Measurements from ENCODE around the gene TMEM88. TPM values are rescaled to one million over a fixed set of nuclear protein-coding genes. Genes with fewer than 3 reads are reported as not detected.
A peak's percentile ranks its signal among the peaks of the same experiment; 100 is the strongest.

Gene TMEM88
- total and polyA plus RNA-seq, 4 donors, result 0.65 to 4.6 (median 3.7) TPM

- H3K4me3 ChIP-seq (ENCODE audit: low read depth in 1 of 3, low read length in 3 of 3), result no peak overlapping the region
- TF ChIP-seq ZBTB33 (IDR thresholded peaks at IDR 0.05) (no peak), TAF1 (conservative IDR thresholded peaks at IDR 0.05) (no peak), NR2F2 (IDR thresholded peaks at IDR 0.05) (no peak), FOXA1 (IDR thresholded peaks at IDR 0.05) (no peak)
- no peak overlapping the region for H3K9ac ChIP-seq (ENCODE audit: low read depth in 1 of 2, low read length in 2 of 2)
- DNase-seq (ENCODE audit: low spot score), result no peak
- no peak overlapping the region for H3K27ac ChIP-seq (ENCODE audit: low read depth in 1 of 2, low read length in 2 of 2)
- WGBS, result 92% methylated on average over 10 of the region's 10 CpGs
- no peaks in the 10 kb centered on the region for H3K9me3 ChIP-seq (ENCODE audit: control insufficient read depth in 4 of 4, low read length in 3 of 4)
- no peaks in the 10 kb centered on the region for H3K27me3 ChIP-seq (ENCODE audit: control insufficient read depth in 4 of 4, insufficient read depth in 4 of 4, low read length in 3 of 4)
- H3K4me1 ChIP-seq (ENCODE audit: control insufficient read depth in 4 of 4, insufficient read depth in 4 of 4, low read length in 3 of 4), result peaks cover 7 to 33% (median 21%) of the 10 kb centered on the region in 4 donors
- H3K36me3 ChIP-seq (ENCODE audit: control insufficient read depth in 4 of 4, insufficient read depth in 3 of 4, low read depth in 1 of 4, low read length in 3 of 4), result no peaks in the 10 kb centered on the region
Measured at GRCh38 chr17:7832431-7832830, 22.4 kb upstream of the TMEM88 start.

GRCh38 chr17:7833011-7833794, 21.7 kb upstream of the TMEM88 start:
- H3K4me3 ChIP-seq (ENCODE audit: low read depth in 1 of 3, low read length in 3 of 3), result peak overlapping the region in 1 of 3 donors; percentile 59
- no peaks in the 10 kb centered on the region for H3K27me3 ChIP-seq (ENCODE audit: control insufficient read depth in 4 of 4, insufficient read depth in 4 of 4, low read length in 3 of 4)
- peaks cover 7 to 38% (median 27%) of the 10 kb centered on the region in 4 donors for H3K4me1 ChIP-seq (ENCODE audit: control insufficient read depth in 4 of 4, insufficient read depth in 4 of 4, low read length in 3 of 4)
- TF ChIP-seq GABPA (IDR thresholded peaks at IDR 0.05 in 1 of 2, conservative IDR thresholded peaks at IDR 0.05 in 1 of 2) (no peak), FOXA2 (IDR thresholded peaks at IDR 0.05) (no peak), YY1 (IDR thresholded peaks at IDR 0.05) (no peak), JUND (IDR thresholded peaks at IDR 0.05) (no peak), ZBTB33 (IDR thresholded peaks at IDR 0.05) (no peak), EGR1 (IDR thresholded peaks at IDR 0.05; ENCODE audit: low read depth in 2 of 2) (no peak), RXRA (IDR thresholded peaks at IDR 0.05) (peak in 1 of 2 donors; percentile 29), ATF3 (IDR thresholded peaks at IDR 0.05) (no peak), SP1 (IDR thresholded peaks at IDR 0.05) (peak; percentile 80), HNF4G (IDR thresholded peaks at IDR 0.05) (peak; percentile 56), REST (IDR thresholded peaks at IDR 0.05) (no peak), HNF4A (conservative IDR thresholded peaks at IDR 0.05) (peak; percentile 73 to 91), MAX (IDR thresholded peaks at IDR 0.05) (no peak), FOXA1 (IDR thresholded peaks at IDR 0.05) (no peak), RAD21 (IDR thresholded peaks at IDR 0.05) (no peak), TAF1 (conservative IDR thresholded peaks at IDR 0.05) (no peak), CTCF (IDR thresholded peaks at IDR 0.05; ENCODE audit: low read depth, low read length, missing input control) (no peak), NR2F2 (IDR thresholded peaks at IDR 0.05) (peak; percentile 29)
- no peak overlapping the region for H3K9ac ChIP-seq (ENCODE audit: low read depth in 1 of 2, low read length in 2 of 2)
- H3K9me3 ChIP-seq (ENCODE audit: control insufficient read depth in 4 of 4, low read length in 3 of 4), result no peaks in the 10 kb centered on the region
- H3K36me3 ChIP-seq (ENCODE audit: control insufficient read depth in 4 of 4, insufficient read depth in 3 of 4, low read depth in 1 of 4, low read length in 3 of 4), result no peaks in the 10 kb centered on the region
- no peak for DNase-seq (ENCODE audit: low spot score)
- no peak overlapping the region for H3K27ac ChIP-seq (ENCODE audit: low read depth in 1 of 2, low read length in 2 of 2)
- WGBS, result 52% methylated on average over 19 of the region's 19 CpGs

All from liver (tissue), 9 donors.